MM.1S (cell line): ENCODE data around the gene NEK6.

Experiments
- DNase-seq: peaks from one replicate; pipeline ENCODE4 v3.0.0-alpha.2; 2015
- H2AFZ ChIP-seq: fragments of 300-600 bp; sonication (generic); 2 replicates; pipeline ENCODE4 v1.6.0; 2016; ENCODE audit warnings: antibody characterized with exemption, low read length
- H3F3A ChIP-seq: fragments of 300-600 bp; sonication (generic); 2 replicates; pipeline ENCODE4 v1.6.1; 2016; ENCODE audit warnings: mild to moderate bottlenecking, antibody characterized with exemption, low read length, moderate library complexity, mixed read lengths; ENCODE audit not compliant: insufficient read depth
- H3K27ac ChIP-seq: fragments of 300-600 bp; sonication (generic); 2 replicates; pipeline ENCODE4 v1.5.1; 2016; ENCODE audit warnings: mild to moderate bottlenecking, low read length
- H3K27me3 ChIP-seq: fragments of 300-600 bp; sonication (generic); replicated peaks from 2 replicates; pipeline ENCODE4 v1.6.0; 2016; ENCODE audit warnings: low read length; ENCODE audit not compliant: insufficient read depth
- H3K36me3 ChIP-seq: fragments of 300-600 bp; sonication (generic); replicated peaks from 2 replicates; pipeline ENCODE4 v1.6.1; 2016; ENCODE audit warnings: mild to moderate bottlenecking, low read length, mixed read lengths; ENCODE audit not compliant: insufficient read depth
- H3K4me1 ChIP-seq: fragments of 300-600 bp; sonication (generic); 2 replicates; pipeline ENCODE4 v1.6.1; 2016; ENCODE audit warnings: low read length, mixed read lengths
- H3K4me2 ChIP-seq: fragments of 300-600 bp; sonication (generic); 2 replicates; pipeline ENCODE4 v1.6.0; 2016; ENCODE audit warnings: low read depth, low read length
- H3K4me3 ChIP-seq: fragments of 300-600 bp; sonication (generic); 2 replicates; pipeline ENCODE4 v1.5.1; 2016; ENCODE audit warnings: low read length, mixed read lengths
- H3K79me2 ChIP-seq: fragments of 300-600 bp; sonication (generic); 2 replicates; pipeline ENCODE4 v1.6.1; 2016; ENCODE audit warnings: mixed run types, low read length, mixed read lengths
- H3K9ac ChIP-seq: fragments of 300-600 bp; sonication (generic); 2 replicates; pipeline ENCODE4 v1.6.1; 2016; ENCODE audit warnings: low read length, mixed read lengths
- H3K9me2 ChIP-seq: fragments of 300-600 bp; sonication (generic); replicated peaks from 2 replicates; pipeline ENCODE4 v1.6.1; 2016; ENCODE audit warnings: mild to moderate bottlenecking, low read length, mixed read lengths; ENCODE audit not compliant: insufficient read depth
- H3K9me3 ChIP-seq: fragments of 300-600 bp; sonication (generic); replicated peaks from 2 replicates; pipeline ENCODE4 v1.6.1; 2016; ENCODE audit warnings: mild to moderate bottlenecking, low read length, mixed read lengths; ENCODE audit not compliant: insufficient read depth
- H4K20me1 ChIP-seq: fragments of 300-600 bp; sonication (generic); 2 replicates; pipeline ENCODE4 v1.6.1; 2016; ENCODE audit warnings: mild to moderate bottlenecking, low read length, moderate library complexity, mixed read lengths; ENCODE audit not compliant: insufficient read depth
- EZH2 ChIP-seq: fragments of 300-600 bp; sonication (generic); optimal IDR thresholded peaks from 2 replicates; pipeline ENCODE3; 2017; ENCODE audit warnings: low read depth, mild to moderate bottlenecking, antibody characterized with exemption, low read length, mixed read lengths
- EZH2phosphoT487 ChIP-seq: fragments of 300-600 bp; sonication (generic); IDR thresholded peaks from 2 replicates; pipeline ENCODE4 v1.6.1; 2018; ENCODE audit warnings: antibody characterized with exemption, low read length
- TF ChIP-seq, protein P1 (sequence below): fragments of 300-600 bp; sonication (generic); IDR thresholded peaks from 2 replicates; pipeline ENCODE4 v1.5.1; 2016; ENCODE audit warnings: antibody characterized with exemption, low read length, mixed read lengths

The NEK6 gene

DNA sequence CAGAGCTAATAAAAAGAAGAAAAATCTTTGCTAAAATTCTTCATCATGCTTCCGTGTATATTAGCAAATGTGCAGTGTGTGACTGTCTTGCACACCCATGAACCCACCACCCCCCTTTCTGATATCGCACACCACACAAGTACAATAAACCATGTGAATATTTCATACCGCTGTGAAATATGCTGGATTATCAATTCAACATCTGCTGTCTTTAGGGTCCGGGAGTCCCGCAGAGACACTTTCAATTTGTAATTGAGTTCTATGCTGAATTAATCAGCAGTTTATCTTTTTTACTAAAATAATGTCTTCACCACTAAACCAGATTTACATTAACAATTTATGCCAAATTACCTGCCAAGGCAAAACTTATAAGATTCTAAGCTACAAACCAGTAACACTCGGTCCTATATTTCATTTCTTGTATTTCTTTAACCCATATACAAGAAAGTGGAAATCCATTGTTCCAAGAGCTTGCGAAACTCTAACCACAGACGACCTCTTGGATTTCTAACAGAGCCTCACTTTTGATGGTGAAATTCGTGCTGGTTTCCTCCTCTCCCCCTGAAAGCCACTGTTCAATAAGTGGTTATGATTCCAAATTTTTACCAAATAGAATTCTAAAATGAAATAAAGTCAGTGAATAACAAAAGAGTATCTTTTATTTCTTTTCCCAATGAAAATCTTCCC, 113.3 kb downstream of the NEK6 start:
- H4K20me1 ChIP-seq: peaks cover 7% of the 10 kb centered on the region

DNA sequence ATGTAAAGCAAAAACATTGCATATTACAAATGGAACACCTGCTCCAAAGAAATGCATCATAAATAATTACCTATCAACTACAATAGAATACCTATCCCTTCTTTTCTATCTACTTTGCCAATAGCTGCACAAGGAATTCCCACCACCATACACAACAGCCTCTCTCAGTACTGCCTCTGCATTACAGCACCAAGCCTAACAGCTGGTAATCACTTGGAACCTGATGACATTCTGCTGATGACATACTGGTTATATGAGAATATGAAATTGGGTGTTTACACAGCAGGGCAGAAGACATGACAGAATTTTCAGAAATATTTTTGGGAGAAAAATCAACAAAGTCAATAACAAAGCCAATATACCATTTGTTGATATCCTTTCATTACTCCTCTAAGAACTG, 114.3 kb downstream of the NEK6 start:
- no peaks in the 10 kb centered on the region for H3K9me3 ChIP-seq
- H3K9ac ChIP-seq: no peak overlapping the region
- peaks cover 7% of the 10 kb centered on the region for H4K20me1 ChIP-seq
- H3K79me2 ChIP-seq: peaks cover 95% of the 10 kb centered on the region
- H3F3A ChIP-seq: no peaks in the 10 kb centered on the region
- no peak overlapping the region for H3K27ac ChIP-seq
- H3K36me3 ChIP-seq: no peaks in the 10 kb centered on the region
- H3K4me1 ChIP-seq: no peaks in the 10 kb centered on the region
- TF ChIP-seq, protein P1, sequence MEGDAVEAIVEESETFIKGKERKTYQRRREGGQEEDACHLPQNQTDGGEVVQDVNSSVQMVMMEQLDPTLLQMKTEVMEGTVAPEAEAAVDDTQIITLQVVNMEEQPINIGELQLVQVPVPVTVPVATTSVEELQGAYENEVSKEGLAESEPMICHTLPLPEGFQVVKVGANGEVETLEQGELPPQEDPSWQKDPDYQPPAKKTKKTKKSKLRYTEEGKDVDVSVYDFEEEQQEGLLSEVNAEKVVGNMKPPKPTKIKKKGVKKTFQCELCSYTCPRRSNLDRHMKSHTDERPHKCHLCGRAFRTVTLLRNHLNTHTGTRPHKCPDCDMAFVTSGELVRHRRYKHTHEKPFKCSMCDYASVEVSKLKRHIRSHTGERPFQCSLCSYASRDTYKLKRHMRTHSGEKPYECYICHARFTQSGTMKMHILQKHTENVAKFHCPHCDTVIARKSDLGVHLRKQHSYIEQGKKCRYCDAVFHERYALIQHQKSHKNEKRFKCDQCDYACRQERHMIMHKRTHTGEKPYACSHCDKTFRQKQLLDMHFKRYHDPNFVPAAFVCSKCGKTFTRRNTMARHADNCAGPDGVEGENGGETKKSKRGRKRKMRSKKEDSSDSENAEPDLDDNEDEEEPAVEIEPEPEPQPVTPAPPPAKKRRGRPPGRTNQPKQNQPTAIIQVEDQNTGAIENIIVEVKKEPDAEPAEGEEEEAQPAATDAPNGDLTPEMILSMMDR: no peak
- TF ChIP-seq EZH2phosphoT487 (no peak), EZH2 (no peak)
- H2AFZ ChIP-seq: no peak overlapping the region
- no peak for DNase-seq
- no peaks in the 10 kb centered on the region for H3K9me2 ChIP-seq
- H3K27me3 ChIP-seq: no peaks in the 10 kb centered on the region
- H3K4me2 ChIP-seq: no peak overlapping the region
- H3K4me3 ChIP-seq: no peak overlapping the region

More for the DNA sequence above, 113.3 kb downstream of the NEK6 start:
- H3K9ac ChIP-seq: no peak overlapping the region
- no peaks in the 10 kb centered on the region for H3K27me3 ChIP-seq
- H3K4me3 ChIP-seq: no peak overlapping the region
- H3K9me3 ChIP-seq: no peaks in the 10 kb centered on the region
- TF ChIP-seq EZH2: no peak
- no peak for TF ChIP-seq EZH2phosphoT487
- TF ChIP-seq, protein P1: no peak
- H3K9me2 ChIP-seq: no peaks in the 10 kb centered on the region
- no peak overlapping the region for H3K27ac ChIP-seq
- H3K4me2 ChIP-seq: no peak overlapping the region
- H3K79me2 ChIP-seq: peaks cover 97% of the 10 kb centered on the region
- no peaks in the 10 kb centered on the region for H3K4me1 ChIP-seq
- H3F3A ChIP-seq: no peaks in the 10 kb centered on the region
- no peak for DNase-seq
- H2AFZ ChIP-seq: no peak overlapping the region
- H3K36me3 ChIP-seq: no peaks in the 10 kb centered on the region

DNA sequence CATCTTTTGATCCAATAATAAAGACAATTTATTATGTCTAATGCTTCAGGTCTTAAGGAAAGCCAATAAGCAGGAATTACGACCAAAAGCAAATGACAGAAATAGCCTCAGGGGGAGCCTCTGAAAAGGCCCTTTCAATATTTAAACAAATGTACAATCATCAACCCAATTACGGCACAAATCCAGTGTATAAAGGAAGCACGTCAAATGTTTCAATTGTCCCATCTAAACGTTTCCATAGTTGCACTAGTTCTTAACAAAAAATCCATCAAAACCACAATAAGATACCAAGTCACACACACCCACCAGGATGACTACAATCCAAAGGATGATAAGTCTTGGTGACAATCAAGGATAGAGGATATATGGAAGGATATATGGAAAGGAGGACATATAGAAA, 115.6 kb downstream of the NEK6 start:
- H3K4me3 ChIP-seq: no peak overlapping the region
- no peaks in the 10 kb centered on the region for H3K9me2 ChIP-seq
- no peaks in the 10 kb centered on the region for H3F3A ChIP-seq
- H3K9ac ChIP-seq: no peak overlapping the region
- no peaks in the 10 kb centered on the region for H3K36me3 ChIP-seq
- H3K79me2 ChIP-seq: peaks cover 97% of the 10 kb centered on the region
- H3K4me1 ChIP-seq: no peaks in the 10 kb centered on the region
- no peaks in the 10 kb centered on the region for H3K27me3 ChIP-seq
- no peak for DNase-seq
- H4K20me1 ChIP-seq: peaks cover 7% of the 10 kb centered on the region
- no peak overlapping the region for H3K4me2 ChIP-seq
- TF ChIP-seq, protein P1: no peak
- TF ChIP-seq EZH2 (no peak), EZH2phosphoT487 (no peak)
- no peaks in the 10 kb centered on the region for H3K9me3 ChIP-seq
- no peak overlapping the region for H2AFZ ChIP-seq
- H3K27ac ChIP-seq: no peak overlapping the region
